COLO829 (cell line): ENCODE data around the gene ATG7.

Experiments
- DNase-seq: peaks from one replicate; pipeline ENCODE4 v3.0.0; 2012; ENCODE audit warnings: low spot score

ATG7 gene

DNA sequence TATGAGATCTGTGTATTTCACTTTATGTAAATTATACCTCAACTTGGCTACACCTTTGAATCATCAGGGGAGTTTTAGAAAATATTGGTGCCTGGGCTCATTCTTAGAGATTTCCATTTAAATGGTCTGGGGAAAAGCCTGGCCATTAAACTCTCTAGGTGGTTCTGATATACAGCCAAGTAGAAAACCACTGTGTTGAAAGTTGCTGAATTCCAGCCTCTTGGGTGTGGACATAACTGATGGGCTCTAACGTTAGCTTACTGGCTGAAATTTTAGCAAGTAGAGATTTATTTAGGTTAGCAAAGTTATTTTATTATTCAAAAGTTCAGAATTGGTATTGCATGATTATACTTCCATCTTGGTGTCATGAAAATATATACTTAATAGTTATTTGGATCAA, 84.1 kb downstream of the ATG7 start:
- no peak for DNase-seq

DNA sequence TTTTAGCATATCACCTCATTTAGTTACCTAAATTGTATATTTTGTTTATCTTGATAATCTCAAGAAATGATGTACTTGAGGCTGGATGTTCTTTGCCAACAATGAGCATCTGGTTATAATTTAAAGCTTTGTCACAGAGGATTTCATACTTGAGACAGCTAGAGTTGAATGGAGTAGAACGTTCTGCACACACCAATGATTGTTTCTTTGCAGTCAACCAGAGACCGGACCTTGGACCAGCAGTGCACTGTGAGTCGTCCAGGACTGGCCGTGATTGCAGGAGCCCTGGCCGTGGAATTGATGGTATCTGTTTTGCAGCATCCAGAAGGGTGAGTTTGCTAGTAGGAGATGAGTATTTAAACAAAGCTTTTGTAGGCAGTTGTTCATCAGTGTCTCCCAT, 90.4 kb downstream of the ATG7 start:
- no peak for DNase-seq

DNA sequence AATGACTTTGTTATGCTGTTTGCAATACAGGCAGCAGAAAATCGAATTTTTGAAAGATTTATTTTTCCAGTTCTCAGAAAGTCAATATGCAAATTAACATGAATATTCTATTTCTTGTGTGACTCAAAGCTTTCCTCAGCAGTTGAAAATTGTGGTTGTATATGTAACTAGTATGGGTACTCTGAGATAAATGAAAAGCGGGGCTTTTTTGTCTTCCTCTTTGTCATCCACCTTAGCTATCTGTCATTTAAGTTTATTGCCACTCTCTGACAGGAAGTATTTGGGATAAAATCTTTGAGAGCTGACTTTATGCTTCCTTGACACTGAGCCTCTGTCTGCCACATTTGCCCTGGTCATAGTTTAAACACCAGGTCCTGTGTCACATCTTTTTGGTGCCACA, 91.5 kb downstream of the ATG7 start:
- DNase-seq = no peak

DNA sequence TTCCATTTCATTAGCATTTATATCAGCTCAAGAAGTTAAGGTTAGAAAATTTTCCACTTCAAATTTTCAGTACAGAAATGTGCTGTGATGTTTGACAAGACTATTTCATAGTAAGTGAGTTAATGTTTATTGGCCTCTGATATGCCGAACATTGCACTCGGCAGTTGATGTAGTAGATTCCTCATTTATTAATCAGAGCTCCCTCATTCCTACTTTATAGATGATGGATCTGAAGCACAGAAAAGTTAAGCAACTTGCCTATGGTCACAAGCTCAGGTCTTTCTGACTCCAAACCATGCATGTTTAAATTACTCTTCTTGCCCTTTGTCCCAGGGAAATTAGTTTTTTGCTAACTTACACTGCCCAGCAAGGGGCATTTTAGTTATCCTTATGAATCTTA, 92.0 kb downstream of the ATG7 start:
- DNase-seq = no peak

DNA sequence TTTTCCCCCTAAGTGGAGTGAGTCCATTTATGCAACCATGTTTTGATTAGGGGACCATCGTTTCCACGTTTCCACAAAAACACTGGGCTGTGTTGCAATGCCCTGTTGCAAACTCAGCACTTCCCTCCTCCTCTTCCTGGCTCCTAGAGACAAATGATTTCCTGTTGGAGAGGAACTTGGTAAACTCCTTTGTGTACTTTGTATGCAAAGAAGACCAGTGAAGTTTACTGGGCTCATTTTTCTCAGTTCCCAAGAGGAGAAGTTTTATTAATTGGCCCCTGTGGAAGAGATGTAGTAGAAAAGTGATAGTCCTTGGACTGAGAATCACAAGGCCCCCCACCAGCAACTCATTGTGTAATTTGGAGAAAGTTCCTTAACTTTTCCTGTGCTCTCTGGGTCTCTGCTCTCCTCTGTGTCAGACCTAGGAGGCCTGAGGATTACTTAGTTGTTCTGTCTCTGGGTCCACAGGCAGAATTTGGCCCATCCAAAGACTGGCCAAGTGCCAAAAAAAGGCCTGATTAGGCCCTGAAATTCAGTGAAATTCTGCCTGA, 95.0 kb downstream of the ATG7 start:
- DNase-seq = peak; percentile 13

DNA sequence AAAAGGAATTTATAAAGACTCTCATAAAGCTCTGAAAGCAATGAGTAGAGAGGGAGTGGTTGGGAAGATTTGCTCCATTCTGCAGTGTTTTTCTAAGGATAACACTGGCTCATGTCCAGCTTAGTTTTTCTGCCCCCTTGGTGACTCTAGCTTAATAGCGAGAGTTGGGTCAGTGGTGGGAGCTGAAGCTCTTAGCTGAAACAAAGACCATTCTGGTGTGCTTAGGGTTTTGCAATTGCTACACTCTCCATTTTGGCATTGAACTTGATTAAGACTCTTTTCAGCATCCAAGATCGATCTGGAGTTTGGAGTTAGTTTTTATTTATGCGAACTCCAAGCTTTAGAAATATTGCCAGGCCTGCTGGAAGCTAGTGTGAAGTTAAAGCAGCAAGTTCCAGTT, 98.0 kb downstream of the ATG7 start:
- no peak for DNase-seq

DNA sequence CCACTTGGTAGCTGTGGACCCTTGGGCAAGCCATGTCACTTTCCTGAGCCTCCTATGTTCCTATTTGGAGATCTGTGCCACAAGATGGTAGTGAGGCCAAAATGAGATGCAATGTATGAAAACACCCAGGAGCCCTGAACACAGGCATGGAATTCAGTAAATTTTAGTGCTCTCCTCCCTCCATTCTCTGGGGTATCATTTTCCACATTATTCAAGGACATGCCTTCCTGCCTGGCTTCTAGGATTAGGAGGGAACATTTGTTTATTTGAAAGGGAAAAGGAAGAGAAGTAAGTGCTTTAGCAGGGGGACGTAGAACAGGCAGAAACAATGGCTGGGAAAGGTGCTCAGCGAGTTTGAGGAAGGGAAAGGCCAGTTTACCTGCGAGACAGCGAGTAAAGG, 98.8 kb downstream of the ATG7 start:
- DNase-seq = no peak

DNA sequence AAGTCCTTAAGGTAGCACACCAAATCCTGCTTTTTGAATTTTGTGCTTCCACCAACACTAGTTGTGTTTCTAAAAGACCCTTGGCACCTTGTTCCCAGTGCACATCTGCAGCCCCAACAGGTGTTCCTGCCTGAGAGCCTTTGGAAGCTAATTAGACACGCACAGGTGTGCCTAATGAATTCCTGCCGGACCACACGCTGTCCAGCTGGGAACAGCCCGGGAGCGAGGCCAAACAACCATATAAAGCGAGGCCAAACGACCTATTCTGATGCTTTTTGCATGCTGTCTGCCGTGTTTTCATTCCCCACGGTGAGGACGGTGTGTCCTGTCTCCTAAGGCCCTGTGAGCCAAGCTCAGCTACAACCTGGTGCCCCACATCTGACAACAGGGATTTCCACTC, 99.5 kb downstream of the ATG7 start:
- no peak for DNase-seq

DNA sequence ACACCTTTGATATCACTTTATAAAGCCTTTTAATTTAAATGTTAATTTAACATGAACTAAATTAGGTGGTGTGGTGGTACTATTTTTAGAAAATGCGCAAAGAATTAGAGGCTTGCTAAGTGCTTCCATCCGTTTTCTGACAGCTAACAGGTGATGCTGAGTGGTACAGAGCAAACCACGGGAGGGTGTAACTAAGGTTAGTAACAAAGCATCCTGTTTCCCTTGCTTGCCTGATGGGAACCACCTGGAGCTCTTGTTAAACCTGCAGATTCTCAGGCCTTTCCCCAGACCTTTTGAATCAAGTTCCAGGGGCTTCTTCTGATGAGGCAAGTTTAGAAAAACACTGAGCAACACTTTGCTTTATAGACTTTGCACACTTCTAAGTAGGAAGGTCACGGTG, 101.0 kb downstream of the ATG7 start:
- DNase-seq = no peak

DNA sequence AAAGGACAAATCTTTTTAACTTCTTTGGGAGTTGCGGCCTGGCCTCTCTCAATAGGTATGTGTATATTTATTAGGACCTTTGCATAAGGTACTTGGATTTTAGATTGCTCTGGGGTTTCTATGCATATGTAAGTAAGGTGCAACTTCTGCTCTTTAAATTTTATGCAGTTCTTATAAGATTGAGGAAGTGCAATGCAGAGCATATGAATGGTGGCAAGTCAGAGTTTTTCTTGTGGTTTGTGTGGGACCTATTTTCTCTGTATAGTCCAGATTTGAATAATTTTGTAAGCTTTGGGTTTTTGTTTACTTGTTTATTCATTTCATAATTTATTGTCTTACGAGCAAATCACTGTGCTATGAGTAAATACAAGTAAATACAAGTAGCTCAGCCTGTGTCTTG, 101.5 kb downstream of the ATG7 start:
- DNase-seq = no peak

DNA sequence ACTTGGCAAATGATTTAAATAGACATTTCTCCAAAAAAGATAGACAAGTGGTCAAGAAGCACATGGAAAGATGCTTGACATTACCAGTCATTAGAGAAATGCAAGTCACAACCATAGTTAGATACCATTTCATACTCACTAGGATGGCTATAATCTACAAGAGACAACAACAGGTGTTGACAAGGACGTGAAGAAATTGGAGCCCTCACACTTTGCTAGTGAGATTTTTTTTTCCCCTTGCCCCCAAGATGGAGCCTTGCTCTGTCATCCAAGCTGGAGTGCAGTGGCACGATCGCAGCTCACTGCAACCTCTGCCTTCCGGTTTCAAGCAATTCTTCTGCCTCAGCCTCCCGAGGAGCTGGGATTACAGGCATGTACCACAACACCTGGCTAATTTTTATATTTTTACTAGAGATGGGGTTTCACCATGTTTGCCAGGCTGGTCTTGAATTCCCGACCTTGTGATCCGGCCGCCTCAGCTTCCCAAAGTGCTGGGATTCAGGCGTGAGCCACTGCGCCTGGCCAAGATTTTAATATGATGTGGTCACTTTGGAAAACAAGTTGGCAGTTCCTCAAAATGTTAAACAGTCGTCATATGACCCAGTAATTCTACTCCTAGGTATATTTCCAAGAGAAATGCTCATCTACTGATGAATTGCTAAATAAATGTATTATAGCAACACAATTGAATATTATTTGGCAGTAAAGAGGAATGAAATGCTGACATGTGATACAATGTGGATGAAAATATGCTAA, 103.3 kb downstream of the ATG7 start:
- DNase-seq = no peak

DNA sequence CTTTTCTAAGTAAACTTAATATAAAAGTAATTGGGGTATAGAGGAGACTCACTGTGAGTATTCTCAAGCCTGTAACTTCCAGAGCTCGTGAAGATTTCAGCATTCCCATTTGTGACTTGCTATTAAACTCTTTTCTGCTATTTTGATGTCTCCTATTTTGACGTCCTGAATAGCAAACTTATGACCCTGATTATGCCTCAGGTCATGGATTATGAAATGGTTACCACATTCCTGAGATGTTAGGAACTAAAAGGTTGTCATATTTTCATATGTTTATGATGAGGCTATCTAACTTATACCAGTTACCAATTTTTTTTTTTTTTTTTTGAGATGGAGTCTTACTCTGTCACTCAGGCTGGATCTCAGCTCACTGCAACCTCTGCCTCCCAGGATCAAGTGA, 105.5 kb downstream of the ATG7 start:
- no peak for DNase-seq

DNA sequence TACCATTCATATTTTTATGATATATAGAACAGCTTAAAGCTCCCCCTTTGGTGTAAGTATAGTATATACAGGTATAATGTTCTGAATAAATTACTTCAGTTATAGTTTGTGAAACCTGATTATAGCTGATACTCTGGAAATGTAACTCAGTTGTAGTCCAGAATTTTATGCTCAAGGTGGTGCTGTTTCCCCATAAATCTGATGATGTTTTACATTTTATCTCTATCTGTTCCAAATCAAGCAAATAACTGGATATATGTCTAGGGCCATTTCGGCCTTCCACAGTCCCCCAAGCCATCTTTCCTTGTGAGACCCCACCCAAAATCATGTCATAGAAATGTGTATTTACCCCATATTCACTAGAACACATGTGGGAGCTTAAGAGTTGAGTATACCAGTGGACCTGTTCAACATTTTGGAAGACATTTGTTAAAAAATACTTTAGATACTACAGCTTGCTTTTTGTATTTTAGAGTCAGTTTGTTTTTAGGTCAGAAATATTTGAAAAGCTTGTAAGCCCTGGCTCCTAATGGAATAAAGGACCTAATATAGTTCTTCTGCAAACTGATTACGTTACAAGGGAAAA, 107.1 kb downstream of the ATG7 start:
- DNase-seq = no peak

DNA sequence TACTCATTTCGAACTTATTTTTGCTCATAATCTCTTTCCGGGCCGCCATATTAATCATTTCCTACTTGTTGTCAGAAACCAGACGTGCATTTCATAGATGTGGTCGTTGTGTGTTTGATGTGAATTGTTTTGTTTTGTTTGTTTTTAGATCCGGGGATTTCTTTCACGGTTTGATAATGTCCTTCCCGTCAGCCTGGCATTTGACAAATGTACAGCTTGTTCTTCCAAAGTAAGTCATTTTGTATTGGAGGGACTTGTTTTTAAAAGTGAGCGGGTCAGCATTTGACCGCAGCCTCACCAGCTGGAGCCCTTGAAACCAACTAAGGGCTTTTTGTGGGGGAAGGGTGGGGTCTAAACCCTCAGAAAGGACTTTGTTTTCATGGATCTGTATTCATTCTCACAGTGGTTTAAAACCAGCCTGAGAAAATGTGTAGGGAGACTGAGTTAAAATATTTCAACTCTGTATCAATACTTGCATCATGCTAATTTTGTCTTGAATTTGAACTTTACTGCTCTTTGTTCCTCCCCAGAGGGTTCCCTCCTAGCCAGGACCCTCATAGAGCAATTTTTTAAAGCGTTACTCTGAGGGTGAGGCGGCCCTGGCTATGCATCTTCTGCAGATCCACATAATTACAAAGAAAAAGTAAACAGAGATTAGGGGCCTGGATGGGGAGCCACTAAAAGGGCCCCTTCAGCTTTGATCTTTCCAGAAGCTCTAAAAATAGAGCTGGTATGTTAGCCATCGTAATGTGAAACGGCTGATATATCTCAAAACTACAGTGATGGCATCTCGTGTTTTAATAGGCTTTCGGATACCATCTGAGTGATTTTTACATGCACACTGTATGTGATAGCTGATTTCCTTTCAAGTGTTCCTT, 107.9 kb downstream of the ATG7 start:
- no peak for DNase-seq

DNA sequence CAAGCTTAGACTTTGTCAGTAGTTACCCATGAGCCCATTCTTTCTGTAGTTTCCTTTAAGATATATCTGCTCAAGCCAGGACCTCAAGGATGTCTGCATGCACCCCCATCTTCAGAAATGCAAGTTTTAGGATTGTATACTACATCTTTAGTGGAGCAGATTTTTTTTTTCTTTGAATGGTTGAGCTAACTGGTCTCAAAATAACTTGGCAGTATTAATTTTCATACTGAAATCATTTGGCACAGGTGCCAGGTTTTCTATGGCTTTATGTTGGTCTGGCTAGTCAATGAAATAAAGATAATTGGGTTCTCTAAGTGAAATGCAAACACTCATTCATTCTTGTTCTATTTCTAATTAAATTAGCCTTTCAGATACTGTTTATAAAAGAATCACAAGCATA, 108.9 kb downstream of the ATG7 start:
- no peak for DNase-seq

DNA sequence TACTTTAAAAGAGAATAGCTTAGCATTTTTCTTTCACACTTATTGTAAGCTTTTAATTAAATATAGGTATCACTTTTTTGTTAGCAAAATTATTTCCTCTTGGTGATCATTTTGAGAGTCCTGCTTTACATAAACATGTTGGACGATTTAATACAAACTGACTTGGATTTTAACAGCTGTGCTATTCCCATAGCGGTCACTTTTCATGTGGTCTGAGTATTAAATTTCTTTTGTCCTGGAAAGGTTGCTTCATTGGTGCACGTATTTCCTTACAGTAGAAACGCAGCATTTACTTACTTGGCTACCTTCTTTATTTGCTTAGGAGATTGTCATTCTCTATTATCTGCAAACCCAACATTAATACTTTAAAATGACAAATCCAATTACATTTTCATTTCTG, 109.4 kb downstream of the ATG7 start:
- DNase-seq = no peak

DNA sequence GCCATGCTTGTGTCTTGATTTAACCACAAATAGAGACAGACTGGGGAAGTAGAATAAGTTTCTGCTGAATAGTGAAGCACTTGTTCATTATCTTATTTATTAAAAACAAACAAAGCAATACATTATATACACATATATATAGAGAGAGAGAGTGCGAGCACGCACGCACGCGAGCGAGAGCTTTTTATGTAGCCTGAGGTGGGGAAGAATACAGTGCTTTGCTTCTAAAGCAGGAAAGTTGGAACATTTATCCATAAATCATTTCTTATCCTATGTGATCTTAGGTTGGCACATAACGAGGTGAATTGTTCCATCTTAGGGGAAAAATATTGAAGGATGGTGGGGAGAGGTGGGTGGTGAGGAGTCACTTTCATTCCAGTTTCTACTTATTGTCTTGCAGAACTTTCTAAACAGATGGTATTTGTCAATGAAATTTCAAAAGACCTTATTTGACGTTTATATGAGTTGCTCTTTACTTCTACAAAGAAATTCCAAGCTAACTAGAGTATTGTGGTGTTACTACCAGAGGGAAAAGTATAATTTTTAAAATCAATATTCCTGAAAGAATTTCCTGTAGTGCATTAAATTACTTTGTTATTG, 110.0 kb downstream of the ATG7 start:
- peak; percentile 71 for DNase-seq

DNA sequence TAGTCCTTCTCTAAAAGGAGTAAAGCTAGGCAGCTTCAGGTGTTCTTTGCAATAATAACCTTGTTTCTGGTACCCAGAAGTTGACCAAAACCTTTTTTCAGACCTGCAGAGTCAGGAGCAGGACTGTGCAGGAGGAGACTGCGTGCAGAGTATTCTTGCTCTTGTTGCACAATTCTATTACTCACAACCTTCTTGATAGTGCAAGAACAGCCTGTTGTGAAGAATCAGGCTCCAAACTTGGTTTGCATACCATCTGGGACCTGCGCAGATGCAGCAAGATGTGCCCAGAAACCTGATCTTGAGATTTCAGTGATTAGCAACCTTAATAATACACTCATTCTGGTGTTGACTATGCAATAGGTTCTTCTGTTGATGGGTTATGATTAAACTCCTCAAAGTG, 111.9 kb downstream of the ATG7 start:
- DNase-seq = no peak

DNA sequence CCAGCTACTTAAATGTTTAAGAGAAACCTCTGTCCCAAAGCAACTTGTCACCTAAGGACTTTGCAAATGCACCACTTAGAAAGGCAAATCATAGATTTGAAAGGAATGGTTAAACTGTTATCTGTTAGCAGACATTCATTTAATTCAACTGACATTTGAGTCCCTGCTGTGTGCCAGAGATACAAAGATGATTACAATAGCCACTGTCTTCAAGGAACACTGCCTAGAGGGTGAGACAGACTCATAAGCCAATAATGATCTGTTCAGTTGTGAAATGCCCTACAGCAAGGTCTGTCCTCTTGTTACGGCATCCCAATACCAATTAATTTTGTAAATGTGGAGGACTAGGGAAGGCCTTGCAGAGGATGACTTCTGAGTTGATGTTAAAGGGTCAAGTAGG, 113.1 kb downstream of the ATG7 start:
- peak; percentile 24 for DNase-seq

DNA sequence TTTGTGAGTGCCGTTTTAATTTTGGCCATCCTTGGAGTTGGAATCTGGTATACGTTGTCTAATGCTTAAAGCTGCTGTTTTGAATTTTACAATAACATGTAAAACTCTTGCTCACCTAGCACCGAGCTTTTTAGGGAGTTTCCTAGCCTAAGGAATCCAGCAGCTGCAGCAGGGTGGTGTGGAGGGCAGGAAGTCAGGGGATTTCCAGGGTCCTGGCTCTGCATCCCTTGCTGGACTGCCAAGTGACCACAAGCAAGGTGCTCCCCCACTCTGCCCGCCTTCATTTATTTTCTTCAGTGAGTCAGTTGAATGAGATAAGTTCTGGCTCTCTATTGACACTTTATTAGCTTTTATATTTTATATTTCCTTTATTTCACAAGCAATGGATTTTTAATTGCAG, 113.7 kb downstream of the ATG7 start:
- DNase-seq = no peak

DNA sequence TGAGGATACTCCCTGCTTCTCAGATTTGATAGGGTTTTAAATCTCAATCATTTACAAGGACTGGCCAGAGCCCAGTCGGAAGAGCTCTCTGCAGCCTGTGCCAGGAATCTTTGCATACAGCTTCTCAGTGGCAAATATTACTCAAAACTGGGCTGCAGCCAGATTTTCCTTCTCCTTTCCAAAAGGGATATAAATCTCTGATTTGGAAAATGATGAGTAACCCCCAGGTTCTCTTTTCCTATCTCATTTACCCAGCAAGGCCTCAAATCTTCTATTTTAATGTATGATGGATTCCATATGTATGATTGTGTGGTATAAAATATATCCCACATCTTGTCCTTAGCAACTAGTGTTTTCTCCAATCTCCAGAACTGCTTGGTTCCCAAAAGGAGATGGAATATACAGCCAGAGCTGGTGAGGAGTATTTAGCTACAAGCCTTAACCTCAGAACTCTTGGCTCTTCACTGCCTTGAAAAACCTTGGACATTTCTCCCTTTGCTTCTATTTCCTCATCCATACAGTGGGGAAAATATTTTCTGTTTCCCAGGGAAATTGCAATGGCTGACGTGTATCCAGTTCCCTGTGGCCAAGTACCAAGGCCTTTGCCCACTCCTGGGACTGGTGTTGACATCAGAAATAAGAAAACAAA, 114.4 kb downstream of the ATG7 start:
- DNase-seq = no peak
